H9 (cell line): ENCODE measurements around the gene DGKE. TPM values are rescaled to one million over a fixed set of nuclear protein-coding genes. Genes with fewer than 3 reads are reported as not detected.

Experiments
- DNase-seq: peaks from one replicate; pipeline ENCODE4 v3.0.0-alpha.2; 2017
- H2AFZ ChIP-seq: one replicate; pipeline ENCODE4 v1.6.1; 2013; ENCODE audit warnings: mild to moderate bottlenecking, low read length, control low read depth, moderate library complexity
- H2AK5ac ChIP-seq: 2 replicates; pipeline ENCODE4 v1.6.1; 2013; ENCODE audit warnings: low read length, control low read depth, mixed read lengths; ENCODE audit not compliant: insufficient read length
- H2BK120ac ChIP-seq: one replicate; pipeline ENCODE4 v1.6.1; 2013; ENCODE audit warnings: low read depth, mild to moderate bottlenecking, low read length, control low read depth, inconsistent platforms; ENCODE audit not compliant: poor library complexity, severe bottlenecking
- H2BK12ac ChIP-seq: 2 replicates; pipeline ENCODE4 v1.6.1; 2013; ENCODE audit warnings: low read length, control low read depth, mixed read lengths, low read depth; ENCODE audit not compliant: insufficient read length
- H2BK15ac ChIP-seq: 2 replicates; pipeline ENCODE4 v1.6.1; 2013; ENCODE audit warnings: low read depth, low read length, control low read depth
- H2BK20ac ChIP-seq: one replicate; pipeline ENCODE4 v1.6.1; 2013; ENCODE audit warnings: low read depth, mild to moderate bottlenecking, low read length, control low read depth, inconsistent platforms; ENCODE audit not compliant: poor library complexity, severe bottlenecking
- H2BK5ac ChIP-seq: 2 replicates; pipeline ENCODE4 v1.6.1; 2013; ENCODE audit warnings: low read length, control low read depth, mixed read lengths; ENCODE audit not compliant: insufficient read length
- H3K14ac ChIP-seq: 2 replicates; pipeline ENCODE4 v1.6.1; 2013; ENCODE audit warnings: low read length, control low read depth; ENCODE audit not compliant: insufficient read depth
- H3K18ac ChIP-seq: 2 replicates; pipeline ENCODE4 v1.6.1; 2013; ENCODE audit warnings: low read depth, mild to moderate bottlenecking, mixed read lengths, low read length, control low read depth; ENCODE audit not compliant: insufficient read length
- H3K23ac ChIP-seq: 2 replicates; pipeline ENCODE4 v1.6.1; 2013; ENCODE audit warnings: low read length, control low read depth, mixed read lengths, low read depth; ENCODE audit not compliant: insufficient read length
- H3K23me2 ChIP-seq: 2 replicates; pipeline ENCODE4 v1.6.1; 2013; ENCODE audit warnings: low read depth, mild to moderate bottlenecking, mixed read lengths, low read length, control low read depth; ENCODE audit not compliant: insufficient read length, poor library complexity, severe bottlenecking
- H3K27ac ChIP-seq: 2 replicates; pipeline ENCODE4 v1.5.1; 2013; ENCODE audit warnings: low read length, control low read depth, mixed read lengths, low read depth; ENCODE audit not compliant: insufficient read length
- H3K27me3 ChIP-seq: 2 replicates; pipeline ENCODE4 v1.6.1; 2013; ENCODE audit warnings: low read length, control low read depth, inconsistent platforms; ENCODE audit not compliant: insufficient read depth
- H3K4ac ChIP-seq: 2 replicates; pipeline ENCODE4 v1.6.1; 2013; ENCODE audit warnings: low read depth, mild to moderate bottlenecking, control low read depth, inconsistent platforms, low read length, moderate library complexity
- H3K4me1 ChIP-seq: 2 replicates; pipeline ENCODE4 v1.6.1; 2013; ENCODE audit warnings: low read length, control low read depth, inconsistent platforms; ENCODE audit not compliant: insufficient read depth
- H3K4me2 ChIP-seq: 2 replicates; pipeline ENCODE4 v1.6.1; 2013; ENCODE audit warnings: low read length, control low read depth, mixed read lengths; ENCODE audit not compliant: insufficient read length, insufficient read depth
- H3K56ac ChIP-seq: 2 replicates; pipeline ENCODE4 v1.6.1; 2013; ENCODE audit warnings: low read depth, mild to moderate bottlenecking, mixed read lengths, low read length, control low read depth; ENCODE audit not compliant: insufficient read length
- H3K79me1 ChIP-seq: 2 replicates; pipeline ENCODE4 v1.6.1; 2013; ENCODE audit warnings: low read depth, mild to moderate bottlenecking, moderate library complexity, low read length, control low read depth, inconsistent platforms; ENCODE audit not compliant: insufficient read depth, poor library complexity, severe bottlenecking
- H3K79me2 ChIP-seq: 2 replicates; pipeline ENCODE4 v1.6.1; 2013; ENCODE audit warnings: low read length, control low read depth, inconsistent platforms; ENCODE audit not compliant: insufficient read depth
- H3K9ac ChIP-seq: 2 replicates; pipeline ENCODE4 v1.6.1; 2013; ENCODE audit warnings: low read length, control low read depth, mixed read lengths; ENCODE audit not compliant: insufficient read length; ENCODE audit errors: extremely low read depth
- H3K9me3 ChIP-seq: one replicate; pipeline ENCODE4 v1.6.1; 2013; ENCODE audit warnings: low read depth, low read length, inconsistent platforms; ENCODE audit not compliant: control insufficient read depth
- H3T11ph ChIP-seq: one replicate; pipeline ENCODE4 v1.6.1; 2013; ENCODE audit warnings: mild to moderate bottlenecking, low read length, control low read depth, inconsistent platforms
- H4K20me1 ChIP-seq: one replicate; pipeline ENCODE4 v1.6.1; 2013; ENCODE audit not compliant: control insufficient read depth, insufficient read length, insufficient read depth
- H4K5ac ChIP-seq: 2 replicates; pipeline ENCODE4 v1.6.1; 2013; ENCODE audit warnings: low read depth, mild to moderate bottlenecking, mixed read lengths, low read length, control low read depth; ENCODE audit not compliant: insufficient read length
- H4K8ac ChIP-seq: replicated peaks from 2 replicates; pipeline ENCODE4 v1.6.1; 2013; ENCODE audit warnings: low read length, control low read depth, mixed read lengths, low read depth; ENCODE audit not compliant: insufficient read length
- H4K91ac ChIP-seq: 2 replicates; pipeline ENCODE4 v1.6.1; 2013; ENCODE audit warnings: low read depth, mild to moderate bottlenecking, moderate library complexity, mixed read lengths, low read length, control low read depth; ENCODE audit not compliant: insufficient read length
- H3K27ac Mint-ChIP-seq, 3 experiments: 2 replicates in 2 of 3; 3 replicates in 1 of 3; pipeline ENCODE4 v1.8.0; 2020 to 2021; ENCODE audit warnings: mixed read lengths in 3 of 3, mild to moderate bottlenecking in 1 of 3, moderate library complexity in 1 of 3
- H3K27me3 Mint-ChIP-seq: 2 replicates; pipeline ENCODE4 v1.8.0; 2021; ENCODE audit warnings: low read depth, mild to moderate bottlenecking, moderate library complexity, mixed read lengths
- H3K36me3 Mint-ChIP-seq, 3 experiments: 2 replicates in 2 of 3; 3 replicates in 1 of 3; pipeline ENCODE4 v1.8.0; 2020 to 2021; ENCODE audit warnings: low read depth in 3 of 3, mixed read lengths in 3 of 3; ENCODE audit not compliant: insufficient read depth in 1 of 3
- H3K4me1 Mint-ChIP-seq, 2 experiments: 2 replicates each; pipeline ENCODE4 v1.8.0; 2020; ENCODE audit warnings: mixed read lengths in 2 of 2
- H3K4me3 Mint-ChIP-seq, 2 experiments: 2 replicates in 1 of 2; 3 replicates in 1 of 2; pipeline ENCODE4 v1.8.0; 2020 to 2021; ENCODE audit warnings: mild to moderate bottlenecking in 2 of 2, mixed read lengths in 2 of 2, moderate library complexity in 1 of 2
- H3K9me3 Mint-ChIP-seq, 2 experiments: 2 replicates in 1 of 2; 3 replicates in 1 of 2; pipeline ENCODE4 v1.8.0; 2020; ENCODE audit warnings: mild to moderate bottlenecking in 2 of 2, mixed read lengths in 2 of 2, moderate library complexity in 1 of 2
- CTCF ChIP-seq: fragments of 200-600 bp; sonication (generic); conservative IDR thresholded peaks from 3 replicates; pipeline ENCODE4 v1.8.0; 2021; ENCODE audit warnings: antibody characterized with exemption, mild to moderate bottlenecking
- WGBS: extraction: QIAGEN DNeasy Blood & Tissue Kit; methylation state at CpG from one replicate; pipeline ENCODE4 v1.1.7; 2013; ENCODE audit warnings: missing lambda C conversion rate, low lambda C conversion rate, mixed read lengths; ENCODE audit not compliant: insufficient read length; ENCODE audit errors: extremely low coverage; 5-methylcytosine and 5-hydroxymethylcytosine counted together
- total RNA-seq: library from RNA; stranded (reverse); gene quantifications from 2 replicates; pipeline ENCODE4 v1.2.1, GENCODE V29; 2021

The DGKE gene
- total RNA-seq, 1 experiment from 2014 or later: 4.9 TPM

- no peak overlapping the region for H3T11ph ChIP-seq
- H3K56ac ChIP-seq: no peak overlapping the region
- no peak overlapping the region for H2BK5ac ChIP-seq
- H4K20me1 ChIP-seq: no peaks in the 10 kb centered on the region
- no peak for DNase-seq
- Mint-ChIP-seq H3K27ac (no peak overlapping the region), H3K4me3 (no peak overlapping the region), H3K4me1 (no peaks in the 10 kb centered on the region), H3K27me3 (no peaks in the 10 kb centered on the region), H3K36me3 (peaks cover 0 to 3% (median 0%) of the 10 kb centered on the region in 3 experiments; a peak in 4 of 7 replicates), H3K9me3 (no peaks in the 10 kb centered on the region)
- H3K18ac ChIP-seq: no peak overlapping the region
- no peak overlapping the region for H2AK5ac ChIP-seq
- no peak overlapping the region for H2BK20ac ChIP-seq
- no peak overlapping the region for H4K5ac ChIP-seq
- no peak overlapping the region for H3K14ac ChIP-seq
- H2BK12ac ChIP-seq: no peak overlapping the region
- no peak for TF ChIP-seq CTCF
- no peaks in the 10 kb centered on the region for H3K4me1 ChIP-seq
- H3K9ac ChIP-seq: no peak overlapping the region
- no peak overlapping the region for H3K4me2 ChIP-seq
- no CpG with 5 or more reads among the region's 4 CpGs for WGBS
- no peak overlapping the region for H3K27ac ChIP-seq
- no peaks in the 10 kb centered on the region for H3K79me1 ChIP-seq
- H3K4ac ChIP-seq: no peak overlapping the region
- H3K23me2 ChIP-seq: no peaks in the 10 kb centered on the region
- no peak overlapping the region for H3K23ac ChIP-seq
- no peaks in the 10 kb centered on the region for H3K27me3 ChIP-seq
- no peak overlapping the region for H4K8ac ChIP-seq
- H2AFZ ChIP-seq: no peak overlapping the region
- no peak overlapping the region for H2BK15ac ChIP-seq
- no peaks in the 10 kb centered on the region for H3K9me3 ChIP-seq
- no peak overlapping the region for H2BK120ac ChIP-seq
- H3K79me2 ChIP-seq: no peaks in the 10 kb centered on the region
- no peak overlapping the region for H4K91ac ChIP-seq
These were observed 36.2 kb downstream of the DGKE start for GRCh38 chr17:56870081-56870651.
